Activated T-cell treated with anti-CD3 and anti-CD28 coated beads for 1 hour (primary cell): Measurements from ENCODE around the gene OIP5.
"Not testable (repeated sequence)": the region's sequence is repeated elsewhere in the genome, so short reads cannot be mapped to it uniquely, and the experiment has no call there.

Experiments used
- DNase-seq: peaks from one replicate; pipeline ENCODE4 v3.0.0-alpha.2; 2020; ENCODE audit warnings: low read depth

The OIP5 gene

GRCh38 chr15:41332194-41333025 lies at the start of gene OIP5, which contains the start of gene NUSAP1:
Gene OIP5 (minus strand): TSS chr15:41332591. CDS start chr15:41332561, 30 bp downstream.
Gene NUSAP1 (plus strand): TSS chr15:41332881. CDS start chr15:41332958, 77 bp downstream.
- peak; percentile 95 for DNase-seq

GRCh38 chr15:41377978-41378377 lies 45.6 kb upstream of the OIP5 start:
- no peak for DNase-seq

GRCh38 chr15:41367418-41367817 lies 35.0 kb upstream of the OIP5 start:
- DNase-seq = no peak

GRCh38 chr15:41354371-41354770 lies 22.0 kb upstream of the OIP5 start:
- no peak for DNase-seq

- DNase-seq = no peak
Observed at GRCh38 chr15:41350057-41350717, 17.8 kb upstream of the OIP5 start.

- DNase-seq = no peak
Observed at GRCh38 chr15:41347236-41347635, 14.8 kb upstream of the OIP5 start.

- no peak for DNase-seq
Observed at GRCh38 chr15:41341519-41341918, 9.1 kb upstream of the OIP5 start.

GRCh38 chr15:41340189-41340695 lies 7.9 kb upstream of the OIP5 start:
- DNase-seq = no peak

GRCh38 chr15:41337631-41338522 lies 5.5 kb upstream of the OIP5 start:
- DNase-seq = no peak

GRCh38 chr15:41337047-41337446 lies 4.7 kb upstream of the OIP5 start:
- DNase-seq = no peak

- no peak for DNase-seq
Observed at GRCh38 chr15:41336549-41336948, 4.2 kb upstream of the OIP5 start.

GRCh38 chr15:41334293-41335120 lies 2.1 kb upstream of the OIP5 start:
- no peak for DNase-seq

GRCh38 chr15:41333026-41333562 lies 703 bp upstream of the OIP5 start:
- no peak for DNase-seq

- no peak for DNase-seq
Observed at GRCh38 chr15:41331833-41332193, 578 bp downstream of the OIP5 start.

- DNase-seq = no peak
Observed at GRCh38 chr15:41331281-41331680, 1.1 kb downstream of the OIP5 start.

- DNase-seq = no peak
Observed at GRCh38 chr15:41323611-41324010, 8.8 kb downstream of the OIP5 start.

GRCh38 chr15:41320805-41321330 lies 11.5 kb downstream of the OIP5 start:
- not testable (repeated sequence) for DNase-seq

GRCh38 chr15:41309226-41309905 lies 23.0 kb downstream of the OIP5 start:
- DNase-seq = no peak

GRCh38 chr15:41307679-41308078 lies 24.7 kb downstream of the OIP5 start:
- DNase-seq = no peak

GRCh38 chr15:41304149-41304770 lies 28.1 kb downstream of the OIP5 start:
- DNase-seq = no peak
